RWPE2 (cell line): ENCODE data around the gene LCMT1.

Source experiments
- ATAC-seq: fragments of 200-7000 bp; cut with Tn5 transposase; 3 replicates; pipeline ENCODE4 v1.9.1; 2021; ENCODE audit warnings: low read depth
- DNase-seq: peaks from one replicate; pipeline ENCODE4 v3.0.0-alpha.2; 2020; ENCODE audit warnings: low spot score
- H3K27ac ChIP-seq: fragments of 450-650 bp; 2 replicates; pipeline ENCODE4 v1.5.1; 2017; ENCODE audit warnings: mild to moderate bottlenecking; ENCODE audit not compliant: poor library complexity, severe bottlenecking
- H3K27me3 ChIP-seq: fragments of 250-450 bp; sonication (Bioruptor Pico); 2 replicates; pipeline ENCODE4 v1.5.1; 2021; ENCODE audit warnings: mild to moderate bottlenecking, moderate library complexity; ENCODE audit not compliant: insufficient read depth, poor library complexity, severe bottlenecking
- H3K36me3 ChIP-seq: fragments of 250-450 bp; sonication (Bioruptor Pico); 2 replicates; pipeline ENCODE4 v1.5.1; 2020; ENCODE audit warnings: low read depth, mild to moderate bottlenecking, moderate library complexity
- H3K4me1 ChIP-seq: fragments of 250-450 bp; sonication (Bioruptor Pico); 2 replicates; pipeline ENCODE4 v1.5.1; 2021; ENCODE audit warnings: mild to moderate bottlenecking, moderate library complexity; ENCODE audit not compliant: insufficient read depth, poor library complexity, severe bottlenecking
- H3K4me3 ChIP-seq: fragments of 250-450 bp; sonication (Bioruptor Pico); 2 replicates; pipeline ENCODE4 v1.5.1; 2021; ENCODE audit warnings: mild to moderate bottlenecking, moderate library complexity; ENCODE audit not compliant: severe bottlenecking
- H3K9me3 ChIP-seq: fragments of 250-450 bp; sonication (Bioruptor Pico); 2 replicates; pipeline ENCODE4 v1.5.1; 2021; ENCODE audit warnings: mild to moderate bottlenecking, moderate library complexity; ENCODE audit not compliant: severe bottlenecking
- TF ChIP-seq, protein P1 (sequence below): fragments of 450-650 bp; IDR thresholded peaks from one replicate; pipeline ENCODE4 v1.5.1; 2017; ENCODE audit warnings: mild to moderate bottlenecking, moderate library complexity; ENCODE audit not compliant: poor library complexity, severe bottlenecking

The LCMT1 gene

DNA sequence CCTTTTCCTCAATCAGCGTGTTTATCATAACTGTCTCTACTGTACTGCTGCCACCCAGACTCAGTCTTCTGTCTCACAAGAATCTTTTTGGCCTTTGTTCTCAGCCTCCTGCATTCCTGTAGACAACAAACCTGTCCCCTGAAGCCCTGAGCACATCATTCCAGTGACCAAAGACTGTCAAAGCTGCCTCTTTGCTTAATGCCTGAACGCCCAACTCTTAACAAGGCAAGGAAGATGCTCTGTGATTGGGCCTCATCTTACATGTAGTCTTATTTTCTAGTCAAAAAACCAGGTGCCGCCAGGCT is 75.9 kb downstream of the LCMT1 start:
- no peaks in the 10 kb centered on the region for H3K4me1 ChIP-seq
- DNase-seq (no peak), ATAC-seq (no peak)
- TF ChIP-seq, protein P1, sequence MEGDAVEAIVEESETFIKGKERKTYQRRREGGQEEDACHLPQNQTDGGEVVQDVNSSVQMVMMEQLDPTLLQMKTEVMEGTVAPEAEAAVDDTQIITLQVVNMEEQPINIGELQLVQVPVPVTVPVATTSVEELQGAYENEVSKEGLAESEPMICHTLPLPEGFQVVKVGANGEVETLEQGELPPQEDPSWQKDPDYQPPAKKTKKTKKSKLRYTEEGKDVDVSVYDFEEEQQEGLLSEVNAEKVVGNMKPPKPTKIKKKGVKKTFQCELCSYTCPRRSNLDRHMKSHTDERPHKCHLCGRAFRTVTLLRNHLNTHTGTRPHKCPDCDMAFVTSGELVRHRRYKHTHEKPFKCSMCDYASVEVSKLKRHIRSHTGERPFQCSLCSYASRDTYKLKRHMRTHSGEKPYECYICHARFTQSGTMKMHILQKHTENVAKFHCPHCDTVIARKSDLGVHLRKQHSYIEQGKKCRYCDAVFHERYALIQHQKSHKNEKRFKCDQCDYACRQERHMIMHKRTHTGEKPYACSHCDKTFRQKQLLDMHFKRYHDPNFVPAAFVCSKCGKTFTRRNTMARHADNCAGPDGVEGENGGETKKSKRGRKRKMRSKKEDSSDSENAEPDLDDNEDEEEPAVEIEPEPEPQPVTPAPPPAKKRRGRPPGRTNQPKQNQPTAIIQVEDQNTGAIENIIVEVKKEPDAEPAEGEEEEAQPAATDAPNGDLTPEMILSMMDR, result no peak
- H3K27me3 ChIP-seq, result no peaks in the 10 kb centered on the region
- H3K4me3 ChIP-seq, result no peak overlapping the region
- no peak overlapping the region for H3K27ac ChIP-seq
- no peaks in the 10 kb centered on the region for H3K36me3 ChIP-seq
- H3K9me3 ChIP-seq, result no peaks in the 10 kb centered on the region

DNA sequence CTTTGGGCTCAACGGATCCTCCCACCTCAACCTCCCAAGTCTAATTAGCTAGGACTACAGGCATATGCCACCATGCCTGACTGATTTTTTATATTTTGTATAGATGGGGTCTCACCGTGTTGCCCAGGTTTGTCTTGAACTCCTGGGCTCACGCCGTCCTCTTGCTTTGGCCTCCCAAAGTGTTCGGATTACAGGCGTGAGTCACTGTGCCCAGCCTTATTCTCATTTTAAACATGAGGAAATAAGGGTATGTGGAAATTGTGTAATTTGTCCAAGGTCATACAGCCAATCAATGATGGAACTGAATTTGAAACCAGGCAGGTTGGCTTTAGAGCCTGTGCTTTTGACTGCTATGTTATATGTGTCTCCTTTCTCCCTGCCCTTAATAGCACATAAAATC is 77.8 kb downstream of the LCMT1 start:
- Histone ChIP-seq H3K36me3 (no peaks in the 10 kb centered on the region), H3K9me3 (no peaks in the 10 kb centered on the region), H3K27ac (no peak overlapping the region), H3K4me1 (no peaks in the 10 kb centered on the region), H3K27me3 (no peaks in the 10 kb centered on the region), H3K4me3 (no peak overlapping the region)
- TF ChIP-seq, protein P1, result no peak
- no peak for ATAC-seq
- no peak for DNase-seq

- Histone ChIP-seq H3K27ac (no peak overlapping the region), H3K4me1 (no peaks in the 10 kb centered on the region), H3K36me3 (no peaks in the 10 kb centered on the region), H3K27me3 (no peaks in the 10 kb centered on the region), H3K9me3 (no peaks in the 10 kb centered on the region), H3K4me3 (no peak overlapping the region)
- TF ChIP-seq, protein P1, result no peak
- no peak for DNase-seq
- no peak for ATAC-seq
Measured at GRCh38 chr16:25192096-25192495, 80.6 kb downstream of the LCMT1 start.

GRCh38 chr16:25194273-25194878 is 82.8 kb downstream of the LCMT1 start:
- Histone ChIP-seq H3K27me3 (no peaks in the 10 kb centered on the region), H3K4me1 (no peaks in the 10 kb centered on the region), H3K36me3 (no peaks in the 10 kb centered on the region), H3K4me3 (no peak overlapping the region), H3K27ac (no peak overlapping the region), H3K9me3 (no peaks in the 10 kb centered on the region)
- ATAC-seq (no peak), DNase-seq (no peak)
- TF ChIP-seq, protein P1, result no peak

GRCh38 chr16:25198021-25198420 is 86.5 kb downstream of the LCMT1 start:
- TF ChIP-seq, protein P1, result no peak
- DNase-seq (no peak), ATAC-seq (0 out of 3 replicates have a peak, but pooled peaks have one; percentile 45)
- Histone ChIP-seq H3K4me3 (no peak overlapping the region), H3K9me3 (no peaks in the 10 kb centered on the region), H3K27ac (no peak overlapping the region), H3K36me3 (no peaks in the 10 kb centered on the region), H3K27me3 (no peaks in the 10 kb centered on the region), H3K4me1 (no peaks in the 10 kb centered on the region)
